Right atrium auricular region (tissue), 2 donors: Measurements from ENCODE around the gene ATP1B3. TPM values are rescaled to one million over a fixed set of nuclear protein-coding genes. Genes with fewer than 3 reads are reported as not detected.
A peak's percentile ranks its signal among the peaks of the same experiment; 100 is the strongest.

Experiments used
- DNase-seq: peaks from one replicate; pipeline ENCODE4 v3.0.0-alpha.2; 2019; ENCODE audit warnings: low spot score
- H3K27ac ChIP-seq, 2 donors: fragments of 200-600 bp; sonication (generic); 1 replicate in 1 of 2; 2 replicates in 1 of 2; pipeline ENCODE4 v1.5.1; 2016 to 2019
- H3K27me3 ChIP-seq, 2 donors: fragments of 200-600 bp; sonication (generic); one replicate each; pipeline versions ENCODE4 v1.5.1 to v1.6.0; 2017 to 2019
- H3K36me3 ChIP-seq: fragments of 200-600 bp; sonication (generic); one replicate; pipeline ENCODE4 v1.5.1; 2016
- H3K4me1 ChIP-seq, 2 donors: fragments of 200-600 bp; sonication (generic); one replicate each; pipeline versions ENCODE4 v1.5.1 to v1.6.0; 2017 to 2019
- H3K4me3 ChIP-seq, 2 donors: fragments of 200-600 bp; sonication (generic); 1 replicate in 1 of 2; 2 replicates in 1 of 2; pipeline ENCODE4 v1.5.1; 2017 to 2019; ENCODE audit warnings: mild to moderate bottlenecking in 1 of 2, moderate library complexity in 1 of 2
- H3K9me3 ChIP-seq, 2 donors: fragments of 200-600 bp; sonication (generic); one replicate each; pipeline ENCODE4 v1.5.1; 2019
- total RNA-seq, 2 donors: library from RNA; depleted of rRNA; stranded (reverse); fragments of >200 nt; gene quantifications; one replicate each; pipeline ENCODE4 v1.1.0, GENCODE V29; 2016
- TF ChIP-seq, protein P1 (sequence below), 2 donors: fragments of 200-600 bp; sonication (generic); IDR thresholded peaks; one replicate each; pipeline ENCODE4 v1.5.1; 2019; ENCODE audit warnings: antibody characterized with exemption in 2 of 2

Gene ATP1B3
- total RNA-seq, 2 donors from 2014 or later = 33.7 to 44.7 TPM

DNA sequence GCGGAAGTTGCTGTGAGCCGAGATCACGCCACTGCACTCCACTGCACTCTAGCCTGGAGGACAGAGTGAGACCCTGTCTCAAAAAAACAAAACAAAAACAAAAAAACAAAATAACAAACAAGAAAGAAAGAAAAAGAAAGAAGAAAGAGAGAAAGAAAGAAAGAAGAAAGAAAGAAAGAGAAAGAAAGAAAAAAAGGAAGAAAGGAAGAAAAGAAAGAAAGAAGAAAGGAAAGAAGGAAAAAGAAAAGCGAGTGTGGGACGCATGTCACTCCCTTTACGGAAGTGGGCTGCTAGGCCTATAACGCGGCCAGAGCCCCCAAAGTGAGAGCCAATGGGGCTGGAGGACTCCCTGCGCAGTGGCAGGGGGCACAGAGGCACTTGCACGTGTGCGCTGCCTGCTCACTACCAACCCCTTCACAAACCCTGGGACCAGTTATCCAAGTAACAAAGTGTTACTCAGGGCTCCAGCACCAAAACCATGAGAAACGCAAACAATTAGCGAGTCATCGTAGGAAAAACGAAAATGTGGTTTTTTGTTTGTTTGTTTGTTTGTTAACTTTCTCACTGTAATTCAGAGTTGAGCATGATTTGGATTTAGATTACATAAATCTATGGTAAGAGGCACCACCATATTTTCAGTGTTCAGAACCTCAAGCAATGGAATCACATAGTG, 40.8 kb upstream of the ATP1B3 start:
- Histone ChIP-seq H3K36me3 (no peaks in the 10 kb centered on the region), H3K4me1 (no peaks in the 10 kb centered on the region), H3K9me3 (no peaks in the 10 kb centered on the region), H3K4me3 (no peak overlapping the region), H3K27ac (no peak overlapping the region), H3K27me3 (no peaks in the 10 kb centered on the region)
- DNase-seq = no peak
- TF ChIP-seq, protein P1, sequence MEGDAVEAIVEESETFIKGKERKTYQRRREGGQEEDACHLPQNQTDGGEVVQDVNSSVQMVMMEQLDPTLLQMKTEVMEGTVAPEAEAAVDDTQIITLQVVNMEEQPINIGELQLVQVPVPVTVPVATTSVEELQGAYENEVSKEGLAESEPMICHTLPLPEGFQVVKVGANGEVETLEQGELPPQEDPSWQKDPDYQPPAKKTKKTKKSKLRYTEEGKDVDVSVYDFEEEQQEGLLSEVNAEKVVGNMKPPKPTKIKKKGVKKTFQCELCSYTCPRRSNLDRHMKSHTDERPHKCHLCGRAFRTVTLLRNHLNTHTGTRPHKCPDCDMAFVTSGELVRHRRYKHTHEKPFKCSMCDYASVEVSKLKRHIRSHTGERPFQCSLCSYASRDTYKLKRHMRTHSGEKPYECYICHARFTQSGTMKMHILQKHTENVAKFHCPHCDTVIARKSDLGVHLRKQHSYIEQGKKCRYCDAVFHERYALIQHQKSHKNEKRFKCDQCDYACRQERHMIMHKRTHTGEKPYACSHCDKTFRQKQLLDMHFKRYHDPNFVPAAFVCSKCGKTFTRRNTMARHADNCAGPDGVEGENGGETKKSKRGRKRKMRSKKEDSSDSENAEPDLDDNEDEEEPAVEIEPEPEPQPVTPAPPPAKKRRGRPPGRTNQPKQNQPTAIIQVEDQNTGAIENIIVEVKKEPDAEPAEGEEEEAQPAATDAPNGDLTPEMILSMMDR (IDR thresholded peaks at IDR 0.05) = no peak

DNA sequence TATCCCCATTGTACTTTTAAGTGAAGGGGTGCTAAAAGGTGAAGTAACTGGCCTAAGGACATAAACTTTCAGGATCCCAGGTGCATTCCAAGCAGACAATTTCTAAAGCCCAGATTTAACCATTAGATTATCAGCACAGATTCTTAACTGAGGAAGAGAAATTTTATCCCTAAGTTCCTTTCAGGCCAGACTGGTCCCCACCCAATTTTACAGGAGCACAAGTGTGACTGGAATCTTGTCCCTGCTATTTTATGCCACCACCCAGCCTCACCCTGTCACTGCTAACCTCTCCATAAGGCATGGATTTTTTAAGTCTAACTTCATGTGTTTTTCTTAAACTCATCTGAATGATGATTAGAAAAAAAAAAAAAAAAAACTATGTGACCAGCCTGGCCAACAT, 37.1 kb upstream of the ATP1B3 start:
- Histone ChIP-seq H3K9me3 (no peaks in the 10 kb centered on the region), H3K4me1 (no peaks in the 10 kb centered on the region), H3K36me3 (no peaks in the 10 kb centered on the region), H3K4me3 (no peak overlapping the region), H3K27me3 (no peaks in the 10 kb centered on the region), H3K27ac (no peak overlapping the region)
- DNase-seq = no peak
- TF ChIP-seq, protein P1 (IDR thresholded peaks at IDR 0.05) = no peak

DNA sequence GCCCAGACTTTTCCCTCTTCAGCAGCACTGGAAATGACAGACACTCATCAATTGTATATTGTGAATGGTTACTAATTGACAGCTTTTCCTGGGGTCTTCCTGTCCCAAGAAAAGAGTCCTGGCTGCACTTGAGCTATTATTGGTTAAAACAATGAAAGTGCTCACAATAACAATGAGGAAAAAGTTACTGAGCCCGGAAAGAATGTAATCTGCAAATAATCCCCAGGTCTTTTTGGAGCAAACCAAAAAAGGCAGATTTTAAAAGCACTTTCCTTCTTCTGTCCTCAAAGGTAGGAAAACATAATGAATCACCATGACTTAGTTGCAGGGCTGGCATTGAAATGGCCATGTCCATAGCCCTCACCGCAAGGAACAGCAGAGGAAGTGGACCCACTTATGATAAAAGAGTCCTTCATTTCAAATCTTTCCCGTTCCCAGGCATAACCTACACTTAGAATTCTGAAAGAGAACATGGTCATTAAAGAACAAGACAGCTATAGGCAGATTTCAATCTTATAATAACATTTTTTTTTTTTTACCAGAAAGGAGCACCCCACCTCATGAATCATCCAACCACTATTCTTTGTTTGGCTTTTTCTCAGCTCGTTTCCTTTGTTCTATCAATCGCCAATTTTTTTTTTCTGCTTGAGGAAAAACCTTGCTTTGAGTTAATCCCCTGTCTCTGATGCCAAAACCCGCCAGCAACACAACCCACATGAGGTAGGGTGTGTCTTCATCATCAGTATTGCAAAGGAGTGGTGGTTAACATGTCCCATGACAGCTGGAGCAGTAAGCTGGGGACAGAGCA, 35.5 kb upstream of the ATP1B3 start:
- DNase-seq = no peak
- H3K4me1 ChIP-seq = no peaks in the 10 kb centered on the region
- no peaks in the 10 kb centered on the region for H3K9me3 ChIP-seq
- H3K27me3 ChIP-seq = no peaks in the 10 kb centered on the region
- TF ChIP-seq, protein P1 (IDR thresholded peaks at IDR 0.05) = no peak
- no peak overlapping the region for H3K4me3 ChIP-seq
- H3K36me3 ChIP-seq = no peaks in the 10 kb centered on the region
- peak overlapping the region in 1 of 2 donors; percentile 56 for H3K27ac ChIP-seq

DNA sequence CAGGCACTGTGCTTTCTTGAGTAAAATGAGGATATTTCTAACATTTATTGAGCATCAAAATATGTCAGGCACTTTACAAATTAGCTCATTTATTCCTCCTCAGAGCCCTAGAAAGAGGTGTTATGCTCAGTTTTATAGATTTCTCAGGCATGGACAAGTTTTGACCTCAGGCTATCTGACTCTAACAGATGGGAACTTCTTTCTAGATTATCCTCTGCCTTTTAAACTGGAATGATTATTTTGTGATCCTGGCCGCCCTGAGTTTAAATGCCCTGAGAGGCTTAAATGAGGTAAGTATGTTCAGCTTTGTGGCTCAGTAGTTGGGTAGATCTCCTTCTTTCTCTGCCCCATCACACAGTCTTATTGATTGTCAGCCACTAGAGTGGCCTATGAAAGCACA, 32.3 kb upstream of the ATP1B3 start:
- Histone ChIP-seq H3K4me3 (no peak overlapping the region), H3K27ac (no peak overlapping the region), H3K4me1 (no peaks in the 10 kb centered on the region), H3K9me3 (no peaks in the 10 kb centered on the region), H3K27me3 (no peaks in the 10 kb centered on the region), H3K36me3 (no peaks in the 10 kb centered on the region)
- DNase-seq = no peak
- TF ChIP-seq, protein P1 (IDR thresholded peaks at IDR 0.05) = no peak

DNA sequence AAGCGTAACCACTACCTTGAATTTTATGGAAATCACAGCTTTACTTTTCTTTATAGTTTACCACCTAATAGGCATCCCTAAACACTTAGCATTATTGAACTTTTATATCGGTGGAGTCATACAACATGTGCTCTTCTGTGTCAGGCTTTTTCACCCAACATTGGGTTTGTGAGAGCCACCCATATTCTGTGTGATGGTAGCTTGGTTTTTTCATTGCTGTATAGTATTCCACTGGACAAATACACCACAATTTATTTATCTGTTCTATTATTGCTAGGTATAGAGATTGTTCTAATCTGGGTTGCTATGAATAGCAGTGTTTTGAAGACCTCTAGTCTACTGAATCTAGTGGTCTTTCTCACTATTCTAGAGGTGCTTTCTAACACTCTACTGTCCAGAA, 31.6 kb upstream of the ATP1B3 start:
- Histone ChIP-seq H3K27ac (no peak overlapping the region), H3K9me3 (no peaks in the 10 kb centered on the region), H3K4me1 (no peaks in the 10 kb centered on the region), H3K36me3 (no peaks in the 10 kb centered on the region), H3K4me3 (no peak overlapping the region), H3K27me3 (no peaks in the 10 kb centered on the region)
- DNase-seq = no peak
- TF ChIP-seq, protein P1 (IDR thresholded peaks at IDR 0.05) = no peak
